ENCODE measurements around the gene C3orf33. TPM values are rescaled to one million over a fixed set of nuclear protein-coding genes. Genes with fewer than 3 reads are reported as not detected.
A peak's percentile ranks its signal among the peaks of the same experiment; 100 is the strongest.

Gene C3orf33
- total RNA-seq, 1 donor from 2014 or later: 5.1 TPM

GRCh38 chr3:155785662-155786295, 20.3 kb downstream of the C3orf33 start:
- DNase-seq (ENCODE audit: low spot score): no peak

GRCh38 chr3:155782390-155782953, 23.6 kb downstream of the C3orf33 start:
- DNase-seq (ENCODE audit: low spot score): no peak

GRCh38 chr3:155780291-155780690, 25.8 kb downstream of the C3orf33 start:
- no peak for DNase-seq (ENCODE audit: low spot score)

- no peak for DNase-seq (ENCODE audit: low spot score)
Observed at GRCh38 chr3:155778462-155778861, 27.6 kb downstream of the C3orf33 start.

GRCh38 chr3:155772801-155773200, 33.3 kb downstream of the C3orf33 start:
- no peak for DNase-seq (ENCODE audit: low spot score)

GRCh38 chr3:155771126-155771525, 35.0 kb downstream of the C3orf33 start:
- no peak for DNase-seq (ENCODE audit: low spot score)

- no peak for DNase-seq (ENCODE audit: low spot score)
Observed at GRCh38 chr3:155766206-155766605, 39.9 kb downstream of the C3orf33 start.

GRCh38 chr3:155763870-155764463, 42.1 kb downstream of the C3orf33 start:
- no peak for DNase-seq (ENCODE audit: low spot score)

GRCh38 chr3:155760653-155761052, 45.4 kb downstream of the C3orf33 start:
- DNase-seq (ENCODE audit: low spot score): no peak

- no peak for DNase-seq (ENCODE audit: low spot score)
Observed at GRCh38 chr3:155757577-155757976, 48.5 kb downstream of the C3orf33 start.

GRCh38 chr3:155753038-155753639, 52.9 kb downstream of the C3orf33 start:
- no peak for DNase-seq (ENCODE audit: low spot score)

- DNase-seq (ENCODE audit: low spot score): no peak
Observed at GRCh38 chr3:155748611-155749365, 57.3 kb downstream of the C3orf33 start.

GRCh38 chr3:155747946-155748290, 58.2 kb downstream of the C3orf33 start:
- no peak for DNase-seq (ENCODE audit: low spot score)

- no peak for DNase-seq (ENCODE audit: low spot score)
Observed at GRCh38 chr3:155747286-155747945, 58.7 kb downstream of the C3orf33 start.

- DNase-seq (ENCODE audit: low spot score): no peak
Observed at GRCh38 chr3:155746703-155747102, 59.4 kb downstream of the C3orf33 start.

- no peak for DNase-seq (ENCODE audit: low spot score)
Observed at GRCh38 chr3:155745795-155746550, 60.1 kb downstream of the C3orf33 start.

GRCh38 chr3:155744626-155745324, 61.3 kb downstream of the C3orf33 start, which contains the start of gene PLCH1:
TSS of gene PLCH1 (minus strand) at chr3:155745071. CDS start at chr3:155704224, 40,847 bp downstream.
- peak; percentile 69 for DNase-seq (ENCODE audit: low spot score)

GRCh38 chr3:155744010-155744625, 62.0 kb downstream of the C3orf33 start:
- peak; percentile 54 for DNase-seq (ENCODE audit: low spot score)

GRCh38 chr3:155743606-155744005, 62.5 kb downstream of the C3orf33 start:
- DNase-seq (ENCODE audit: low spot score): no peak

Data from ureter (tissue), 1 donor.